HG02678 (cell line): ENCODE data around the gene ZNF609.
"Not testable (repeated sequence)": the region's sequence is repeated elsewhere in the genome, so short reads cannot be mapped to it uniquely, and the experiment has no call there.

Source experiments
- ATAC-seq: cut with Tn5 transposase; IDR thresholded peaks from one replicate; pipeline ENCODE4 v1.9.1; 2021; ENCODE audit warnings: mild to moderate bottlenecking, moderate library complexity; ENCODE audit not compliant: unreplicated experiment

Gene ZNF609

DNA sequence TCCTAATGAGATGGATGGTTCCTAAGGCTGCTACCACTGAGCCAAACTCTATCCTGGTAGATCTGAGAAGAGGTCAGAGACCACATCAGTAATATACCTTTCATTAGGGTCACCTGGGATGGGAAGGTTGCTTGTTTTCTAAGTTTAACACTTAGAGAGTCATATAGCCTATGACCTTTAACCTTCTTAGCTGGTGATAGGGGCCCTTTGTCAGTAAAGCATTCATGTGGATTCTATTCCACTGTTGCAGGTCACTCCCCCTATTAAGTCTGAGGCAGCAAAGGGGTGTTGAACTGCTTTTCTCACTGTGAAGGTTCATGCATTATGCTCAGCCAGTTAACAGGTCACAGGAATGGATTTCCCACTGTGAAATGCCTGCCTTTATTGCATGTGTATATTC lies 6.1 kb upstream of the ZNF609 start:
- no peak for ATAC-seq

- ATAC-seq = no peak
These were observed 4.4 kb upstream of the ZNF609 start for GRCh38 chr15:64455961-64456371.

DNA sequence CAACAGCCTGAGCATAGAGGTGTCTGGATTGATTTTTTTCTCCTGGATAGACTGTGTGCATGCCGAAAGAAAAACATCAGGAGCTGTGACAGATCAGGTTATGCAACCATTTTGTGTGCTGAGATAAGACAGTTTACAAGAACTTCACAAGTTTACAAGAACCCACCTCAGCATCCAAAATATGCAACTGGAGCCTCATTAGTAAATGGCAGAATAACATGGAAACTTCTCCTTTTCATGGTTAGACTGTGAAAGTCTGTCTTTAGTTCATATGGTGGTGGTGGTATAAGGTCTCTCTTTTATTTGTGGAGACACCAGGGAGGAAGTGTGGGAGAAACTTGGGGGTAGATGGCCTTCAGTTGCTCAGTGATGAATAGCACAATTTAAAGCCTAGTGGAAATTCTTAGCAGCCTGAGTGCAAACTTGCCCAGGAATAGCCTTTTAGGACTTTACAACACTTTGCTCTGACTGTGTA lies 3.7 kb upstream of the ZNF609 start:
- no peak for ATAC-seq

- ATAC-seq = no peak
These were observed 1.2 kb upstream of the ZNF609 start for GRCh38 chr15:64459066-64459781.

GRCh38 chr15:64460724-64461720 lies 644 bp downstream of the ZNF609 start:
- ATAC-seq = no peak

GRCh38 chr15:64461721-64462162 lies 1.4 kb downstream of the ZNF609 start:
- no peak for ATAC-seq

DNA sequence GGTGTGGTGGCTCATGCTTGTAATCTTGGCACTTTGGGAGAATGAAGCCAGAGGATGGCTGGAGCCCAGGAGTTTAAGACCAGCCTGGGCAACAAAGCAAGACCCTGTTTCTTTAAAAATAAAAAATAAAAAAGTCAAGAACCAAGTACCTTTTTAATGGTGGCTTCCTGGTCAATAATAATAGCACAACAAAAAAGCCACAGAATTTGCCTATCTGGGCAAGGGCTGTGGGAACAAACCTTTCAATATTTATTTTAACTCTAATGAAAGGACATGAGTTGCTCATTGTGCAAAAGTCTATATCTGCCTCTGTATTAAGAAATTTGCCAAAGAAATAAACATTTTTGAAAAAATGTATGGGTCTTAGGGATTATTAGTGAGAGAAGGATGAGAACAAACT lies 2.1 kb downstream of the ZNF609 start:
- no peak for ATAC-seq

DNA sequence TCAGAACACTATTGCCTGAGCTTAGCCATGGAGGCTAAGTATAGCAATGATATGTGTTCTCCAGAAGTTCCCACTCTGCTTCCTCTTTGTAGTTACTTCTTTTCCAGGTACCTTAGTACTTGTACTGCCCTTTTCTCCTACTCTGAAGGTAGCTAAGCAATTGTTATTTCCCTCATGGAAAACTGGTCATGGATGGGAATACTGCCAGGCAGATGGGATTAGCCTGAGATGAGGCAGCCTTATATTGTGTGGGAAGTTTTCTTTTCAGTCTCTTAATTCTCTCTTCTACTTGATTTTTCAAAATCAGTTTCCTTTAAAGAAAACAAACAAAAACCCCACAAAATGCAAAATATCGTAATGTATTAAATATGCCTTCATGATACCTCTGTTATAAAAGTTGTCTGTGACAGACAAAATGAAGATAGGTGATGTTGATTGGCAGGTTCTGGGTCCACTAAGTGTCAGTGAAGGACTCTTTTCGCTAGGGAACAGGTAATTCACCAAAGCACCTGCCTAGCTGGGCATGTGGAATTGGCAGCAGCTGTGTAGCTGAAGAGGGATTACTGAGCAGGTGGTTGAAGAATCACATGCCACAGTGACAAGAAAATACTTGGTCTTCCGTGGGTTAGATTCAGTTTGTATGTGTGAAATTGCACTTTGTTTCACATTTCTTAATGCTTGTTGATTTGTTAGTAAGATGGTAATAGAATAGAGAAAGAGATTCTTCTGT lies 4.1 kb downstream of the ZNF609 start:
- ATAC-seq = no peak

GRCh38 chr15:64466408-64467141 lies 6.2 kb downstream of the ZNF609 start:
- ATAC-seq = no peak

DNA sequence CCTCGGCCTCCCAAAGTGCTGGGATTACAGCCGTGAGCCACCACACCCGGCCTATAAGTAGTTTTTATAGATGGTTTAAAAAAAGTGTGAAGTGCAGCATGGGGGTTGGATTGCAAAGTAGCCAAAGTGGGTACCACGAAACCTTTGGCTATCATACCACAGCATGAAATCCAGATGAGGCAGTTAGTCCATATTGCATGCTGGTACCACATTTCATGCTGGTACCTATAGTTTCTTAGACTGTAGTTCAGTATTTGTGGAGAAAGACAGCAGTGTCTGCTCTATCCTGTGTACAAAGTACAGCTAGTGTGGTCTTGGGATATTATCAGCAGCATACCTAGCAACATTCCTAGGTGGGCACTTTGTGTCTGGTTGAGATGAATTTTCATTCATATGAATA lies 11.8 kb downstream of the ZNF609 start:
- no peak for ATAC-seq

- ATAC-seq = no peak
These were observed 14.5 kb downstream of the ZNF609 start for GRCh38 chr15:64474846-64475245.

- ATAC-seq = no peak
These were observed 16.2 kb downstream of the ZNF609 start for GRCh38 chr15:64476550-64476949.

DNA sequence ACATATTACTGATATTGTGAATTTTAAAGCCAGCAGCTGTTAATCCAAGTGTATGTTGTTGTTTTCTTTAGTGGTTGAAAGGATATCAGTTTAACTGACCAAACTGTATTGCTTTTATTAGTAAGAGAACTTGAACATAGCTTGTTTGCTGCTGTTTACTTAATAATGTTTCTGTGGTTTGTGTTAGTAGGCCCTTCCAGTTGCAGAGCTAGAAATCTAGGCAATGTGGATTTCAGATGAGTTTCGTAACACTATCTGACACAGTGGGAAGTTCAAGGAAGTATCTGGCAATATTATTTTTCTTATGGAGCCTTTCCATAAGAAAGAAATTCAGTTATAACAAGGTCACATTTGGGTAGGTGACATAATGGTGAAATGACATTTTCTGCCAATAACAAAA lies 18.5 kb downstream of the ZNF609 start:
- ATAC-seq = no peak

GRCh38 chr15:64480891-64481290 lies 20.5 kb downstream of the ZNF609 start:
- ATAC-seq = no peak

DNA sequence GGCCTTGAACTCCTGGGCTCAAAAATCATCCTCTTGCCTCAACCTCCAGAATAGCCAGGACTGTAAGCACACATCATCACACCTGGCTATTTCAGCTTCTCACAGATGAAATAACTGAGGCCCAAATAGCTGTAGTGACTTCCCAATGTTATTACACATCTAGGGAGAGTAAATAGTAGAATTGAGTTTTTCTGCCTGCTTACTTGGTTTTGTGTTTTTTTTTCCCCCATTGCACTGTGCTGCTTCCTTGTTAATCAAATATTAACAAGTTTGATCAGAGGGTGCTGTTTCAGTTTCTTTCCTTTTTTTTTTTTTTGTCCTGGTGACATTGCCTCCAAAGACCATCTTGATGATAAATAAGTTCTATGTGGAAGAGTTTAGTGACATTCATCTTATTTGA lies 23.4 kb downstream of the ZNF609 start:
- ATAC-seq = no peak

DNA sequence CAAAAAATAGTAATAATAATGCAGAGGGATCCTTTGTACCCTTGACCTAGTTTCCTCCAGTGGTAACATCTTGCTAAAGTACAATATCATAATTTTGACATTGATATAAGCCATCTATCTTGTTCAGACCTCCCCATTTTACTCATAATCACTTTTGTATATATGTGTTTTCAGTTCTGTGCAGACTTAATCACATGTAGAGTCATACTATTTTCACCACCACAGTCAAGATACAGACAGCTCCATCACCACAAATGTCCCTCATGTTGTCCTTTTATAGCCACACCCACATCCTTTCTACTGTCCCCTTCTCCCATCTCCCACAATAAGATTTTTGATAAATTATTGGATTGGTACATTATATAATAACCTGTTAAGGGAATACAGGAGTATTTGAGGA lies 25.4 kb downstream of the ZNF609 start:
- ATAC-seq = no peak

DNA sequence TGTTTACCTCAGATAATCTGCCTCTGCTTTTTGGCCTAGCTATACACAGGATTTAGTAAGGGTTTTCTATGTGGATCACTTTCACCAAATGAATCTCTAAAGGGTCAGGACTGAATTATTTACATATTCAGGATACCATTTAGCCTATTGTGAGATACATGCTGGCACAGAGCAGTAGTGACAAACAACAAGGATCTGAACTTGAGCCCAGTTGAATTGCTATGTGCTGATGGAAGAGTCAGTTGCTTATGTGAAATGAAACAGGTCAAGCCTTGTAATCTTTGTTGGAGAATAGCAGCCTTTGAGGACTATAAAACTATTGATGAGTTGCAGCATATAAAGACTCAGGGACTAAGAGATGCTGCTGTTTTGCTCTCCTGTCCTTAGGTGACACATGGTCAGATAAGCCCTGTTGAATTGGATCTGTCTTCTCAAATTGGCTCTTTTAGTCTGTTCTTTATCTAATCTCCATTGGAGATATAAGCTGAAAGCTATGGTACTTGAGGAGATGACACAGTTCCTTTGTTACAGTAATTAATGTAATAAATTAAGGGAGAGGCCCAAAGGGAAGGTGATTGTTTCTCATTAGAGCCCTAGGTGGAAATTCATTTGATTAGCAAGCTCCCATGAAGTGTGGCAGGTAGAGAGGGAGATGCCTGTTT lies 30.4 kb downstream of the ZNF609 start:
- ATAC-seq = no peak

- ATAC-seq = no peak
These were observed 33.3 kb downstream of the ZNF609 start for GRCh38 chr15:64493641-64494040.

DNA sequence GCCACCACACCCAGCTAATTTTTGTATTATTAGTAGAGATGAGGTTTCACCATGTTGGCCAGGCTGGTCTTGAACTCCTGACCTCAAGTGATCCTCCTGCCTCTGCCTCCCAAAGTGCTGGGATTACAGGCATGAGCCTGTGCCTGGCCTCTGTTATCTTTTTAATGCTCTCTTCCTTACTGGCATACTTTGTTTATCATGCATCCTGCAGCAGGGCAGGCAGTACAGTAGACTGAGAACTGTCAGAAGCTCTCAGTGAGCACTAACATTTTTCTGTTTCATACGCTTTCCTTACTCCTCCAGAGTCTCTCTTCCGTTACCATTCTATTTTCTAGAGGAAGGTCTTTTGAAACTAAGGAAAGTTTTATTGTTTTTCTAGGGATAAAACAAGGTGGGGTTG lies 35.6 kb downstream of the ZNF609 start:
- ATAC-seq = not testable (repeated sequence)
